Measurements from ENCODE around the gene SATB2.

Gene SATB2

GRCh38 chr2:199465988-199466691 is 8.4 kb upstream of the SATB2 start:
- peak; percentile 37 for DNase-seq (ENCODE audit: low read depth, low spot score)

DNA sequence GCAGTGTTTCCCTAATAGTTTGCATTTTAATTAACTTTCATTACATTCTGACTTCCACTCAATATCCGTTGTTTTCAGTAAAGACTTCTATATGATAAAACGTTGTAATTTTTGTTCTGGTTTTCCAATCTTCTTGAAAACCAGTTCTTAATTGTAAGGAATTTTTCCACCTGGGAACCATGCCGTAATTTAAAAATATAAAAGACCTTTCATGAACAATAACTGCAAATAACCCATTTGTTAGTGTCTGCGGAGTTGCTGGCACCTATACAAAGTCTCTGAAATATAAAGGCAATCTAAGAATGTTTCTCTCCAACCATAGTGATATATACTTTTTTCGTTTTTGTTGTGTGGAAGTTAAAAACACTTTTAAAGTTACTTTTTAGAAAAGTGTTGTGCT is 7.7 kb upstream of the SATB2 start:
- DNase-seq (ENCODE audit: low read depth, low spot score), result no peak

DNA sequence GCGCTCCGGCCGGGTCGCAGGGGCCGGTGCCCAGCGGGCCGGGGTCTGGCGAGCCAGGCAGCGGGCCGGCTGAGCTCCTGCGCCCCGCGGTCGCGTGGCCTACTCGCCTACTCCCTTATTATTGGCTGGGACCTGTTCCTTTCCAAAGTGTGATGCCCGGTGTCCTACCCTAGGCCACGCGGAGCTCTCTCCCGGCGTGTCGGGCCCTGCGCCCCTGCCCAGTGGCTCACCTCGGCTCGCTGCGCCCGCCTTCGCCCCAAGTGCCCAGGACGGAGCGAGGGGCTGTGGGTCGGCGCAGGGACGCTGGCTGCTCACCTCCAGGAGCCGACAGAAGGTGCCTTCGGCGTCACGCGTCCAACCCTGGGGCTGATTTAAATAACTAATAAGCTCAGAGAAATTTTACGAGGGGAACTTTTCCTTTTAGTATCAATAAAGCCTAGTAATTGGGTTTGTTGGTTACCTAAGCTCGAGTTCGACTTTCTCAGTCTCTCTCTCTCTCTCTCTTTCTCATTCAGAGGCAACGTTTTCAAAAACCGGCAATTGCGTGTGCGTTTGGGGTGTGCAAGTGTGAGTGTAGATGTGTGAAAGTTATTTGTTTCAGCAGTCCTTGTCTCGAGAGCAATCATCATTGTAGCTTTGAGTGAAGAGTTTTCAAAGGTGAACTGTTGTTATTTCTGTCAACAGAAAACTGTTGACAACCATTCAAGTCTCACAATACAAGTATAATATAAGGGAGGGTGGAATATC is 7.0 kb upstream of the SATB2 start:
- DNase-seq (ENCODE audit: low read depth, low spot score), result peak; percentile 31

DNA sequence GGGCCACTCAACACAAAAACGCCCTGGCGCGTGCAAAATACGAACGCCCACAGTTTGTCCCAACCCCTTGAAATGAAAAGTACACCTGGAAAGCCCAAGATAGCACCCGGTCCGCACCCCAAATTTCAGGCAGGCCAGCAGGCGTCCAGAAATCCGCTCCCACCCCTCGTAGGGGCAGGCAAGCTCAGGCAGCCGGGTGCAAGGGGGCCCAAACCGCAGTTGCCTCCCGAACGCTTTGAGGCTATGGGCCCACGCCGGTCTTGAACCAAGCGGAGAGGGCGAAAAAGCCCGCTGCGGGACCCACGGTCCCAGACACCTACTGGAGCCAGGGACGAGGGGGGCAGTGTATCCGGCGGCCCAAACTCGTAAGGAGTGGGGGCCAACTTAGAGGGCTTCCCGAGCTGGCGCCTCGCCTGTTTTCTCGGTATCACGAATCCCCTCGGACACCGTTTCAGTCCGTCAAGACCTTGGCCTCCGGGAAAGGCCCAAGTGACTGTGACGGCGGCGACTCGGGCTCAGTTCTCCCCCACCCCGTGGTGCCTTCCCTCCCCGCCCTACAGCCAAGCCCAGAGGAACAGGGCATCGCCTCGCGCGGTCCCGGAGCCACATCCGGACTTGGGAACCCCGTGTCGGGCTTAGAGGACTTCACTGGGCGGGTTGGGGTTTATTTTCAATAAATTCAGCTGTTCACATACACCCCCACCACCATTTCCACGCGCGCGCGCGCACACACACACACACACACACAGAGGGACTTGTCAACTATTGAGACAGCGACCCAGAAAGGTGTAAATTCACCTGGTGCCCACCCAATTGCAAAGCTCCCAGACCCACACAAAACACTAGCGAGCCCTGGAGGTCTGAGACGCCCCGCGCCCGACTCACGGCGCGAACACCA is 6.2 kb upstream of the SATB2 start:
- peak; percentile 15 for DNase-seq (ENCODE audit: low read depth, low spot score)

- DNase-seq (ENCODE audit: low read depth, low spot score), result peak; percentile 86
Measured at GRCh38 chr2:199462956-199463692, 5.4 kb upstream of the SATB2 start.

DNA sequence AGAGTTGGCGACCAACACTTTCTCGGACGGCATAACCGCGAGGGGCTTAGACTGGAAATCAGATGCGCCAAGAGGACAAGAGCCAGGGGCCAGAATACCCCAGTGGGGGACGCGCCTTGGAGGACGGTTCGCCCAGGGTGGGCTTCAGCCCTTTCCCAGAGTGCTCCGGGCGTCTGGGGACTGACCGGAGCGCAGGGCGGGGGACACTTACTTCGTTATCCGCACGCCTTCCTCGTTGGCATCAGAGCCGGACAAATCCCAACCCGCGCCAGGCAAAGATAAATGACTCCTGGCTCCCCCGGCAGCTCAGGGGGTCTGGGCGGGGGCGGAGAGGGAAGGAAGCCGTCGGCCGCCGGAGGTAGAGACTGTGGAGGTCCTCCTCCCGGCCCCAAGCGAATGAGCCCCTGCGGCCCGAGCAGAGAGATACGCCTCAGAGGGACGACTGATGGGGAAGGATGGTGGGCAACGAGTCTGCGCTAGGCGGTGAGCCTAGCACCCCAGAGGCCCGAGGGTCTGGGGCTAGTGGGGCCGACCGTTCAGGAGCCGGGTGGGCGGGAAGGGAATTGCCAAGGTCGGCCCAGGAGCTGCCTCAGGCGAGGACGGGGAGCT is 4.7 kb upstream of the SATB2 start:
- peak; percentile 27 for DNase-seq (ENCODE audit: low read depth, low spot score)

GRCh38 chr2:199461711-199462346 is 4.1 kb upstream of the SATB2 start:
- DNase-seq (ENCODE audit: low read depth, low spot score), result peak; percentile 29

- no peak for DNase-seq (ENCODE audit: low read depth, low spot score)
Measured at GRCh38 chr2:199460846-199461710, 3.3 kb upstream of the SATB2 start.

DNA sequence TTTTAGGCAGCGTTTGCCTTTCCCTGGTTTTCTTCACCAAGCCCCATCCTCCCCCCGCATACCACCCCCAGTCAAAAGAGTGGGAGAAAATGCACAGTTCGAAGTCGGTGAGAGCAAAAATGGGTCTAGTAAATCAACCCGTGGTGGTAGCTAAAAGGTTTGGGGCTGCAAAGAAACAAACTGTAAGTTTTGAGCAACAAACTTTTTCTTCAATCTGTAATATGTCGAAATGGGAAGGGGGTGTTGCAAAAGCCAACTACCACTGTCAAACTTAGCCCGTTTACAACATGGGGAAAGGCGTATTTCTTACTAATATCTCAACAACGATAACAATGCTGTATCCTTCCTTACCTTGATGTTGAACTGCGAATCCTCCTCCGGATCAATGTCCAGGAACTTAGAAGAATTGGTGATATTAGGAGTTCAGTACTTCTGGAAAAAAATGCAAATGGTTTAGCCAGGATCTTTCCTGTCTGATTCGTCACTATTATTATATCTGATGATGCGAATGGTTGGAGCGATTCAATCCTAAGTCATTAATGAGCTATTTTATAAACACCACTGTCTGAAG is 2.4 kb upstream of the SATB2 start:
- DNase-seq (ENCODE audit: low read depth, low spot score), result no peak

- peak; percentile 95 for DNase-seq (ENCODE audit: low read depth, low spot score)
Measured at GRCh38 chr2:199459286-199460100, 1.8 kb upstream of the SATB2 start.

- no peak for DNase-seq (ENCODE audit: low read depth, low spot score)
Measured at GRCh38 chr2:199458806-199459285, 1.1 kb upstream of the SATB2 start.

DNA sequence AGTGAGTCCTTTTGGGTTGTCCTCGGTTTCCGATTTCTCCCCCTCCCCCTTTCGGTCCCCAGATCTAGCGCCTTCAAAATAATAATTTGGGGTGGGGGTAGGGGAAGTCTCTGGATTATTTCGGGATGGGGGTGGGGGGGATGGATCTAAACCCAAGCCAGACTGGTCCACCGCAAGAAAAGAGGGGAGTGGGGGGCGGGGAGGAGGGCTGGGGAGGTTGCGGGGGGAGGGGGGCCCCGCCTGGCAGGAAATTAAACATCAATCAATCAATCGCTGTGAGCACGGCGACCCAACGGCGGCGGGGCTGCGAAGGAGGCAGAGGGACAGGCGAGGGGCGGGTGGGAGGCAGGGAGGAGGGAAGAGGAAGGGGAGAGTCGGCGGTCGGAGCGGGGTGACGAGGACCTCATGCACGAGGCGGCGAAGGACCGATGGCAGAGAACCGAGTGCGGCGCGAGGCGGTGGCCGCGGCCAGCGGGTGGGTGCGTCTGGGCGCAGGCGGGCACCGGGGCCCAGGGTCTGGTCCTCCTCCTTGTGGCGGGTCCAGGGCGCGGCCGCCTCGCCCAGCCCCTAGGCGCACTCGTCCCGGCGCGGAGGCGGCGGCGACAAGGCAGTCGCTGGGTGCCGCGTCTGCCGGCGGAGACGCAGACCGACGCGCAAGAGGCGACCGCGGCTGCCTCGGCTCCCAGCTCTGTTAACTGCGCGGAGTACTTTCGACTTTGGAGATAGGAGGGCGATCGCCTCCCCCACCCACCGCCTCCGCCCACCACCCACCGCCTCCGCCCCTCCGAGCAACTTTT is 468 bp upstream of the SATB2 start:
- peak; percentile 56 for DNase-seq (ENCODE audit: low read depth, low spot score)

- DNase-seq (ENCODE audit: low read depth, low spot score), result peak; percentile 23
Measured at GRCh38 chr2:199456383-199457146, 1.2 kb downstream of the SATB2 start.

- DNase-seq (ENCODE audit: low read depth, low spot score), result peak; percentile 85
Measured at GRCh38 chr2:199455545-199456382, 2.0 kb downstream of the SATB2 start.

GRCh38 chr2:199455210-199455544 is 2.6 kb downstream of the SATB2 start:
- DNase-seq (ENCODE audit: low read depth, low spot score), result peak; percentile 21

DNA sequence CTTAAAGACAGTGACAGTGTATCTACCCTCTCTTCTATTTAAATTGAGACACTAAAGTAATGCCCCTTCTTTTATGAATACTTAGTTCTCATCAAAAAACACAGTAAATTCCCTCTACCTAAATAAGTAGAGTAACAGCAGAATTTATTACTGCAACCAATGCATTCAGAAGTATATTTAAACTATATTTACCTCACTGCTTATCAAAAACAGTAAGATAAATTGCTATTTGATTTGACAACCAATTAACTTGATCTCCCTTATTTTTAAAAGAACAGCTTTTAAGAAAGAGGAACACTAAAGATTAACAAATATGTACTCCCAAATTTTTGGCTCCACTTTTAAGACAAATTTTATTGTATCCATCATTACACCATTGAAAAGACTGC is 4.8 kb downstream of the SATB2 start:
- no peak for DNase-seq (ENCODE audit: low read depth, low spot score)

Measured in ELF-1 (cell line).